K562 (cell line): Measurements from ENCODE around the gene CCDC28B. TPM values are rescaled to one million over a fixed set of nuclear protein-coding genes. Genes with fewer than 3 reads are reported as not detected.

Source experiments
- ARID2 ChIP-seq: fragments of 450-650 bp; IDR thresholded peaks from 2 replicates; pipeline ENCODE4 v1.6.1; 2017; ENCODE audit warnings: antibody characterized with exemption, mild to moderate bottlenecking
- ARID3B ChIP-seq: fragments of 250-450 bp; sonication (Bioruptor Pico); IDR thresholded peaks from 2 replicates; pipeline ENCODE4 v1.4.0; 2020; ENCODE audit warnings: borderline replicate concordance
- COPS2 ChIP-seq: fragments of 450-650 bp; conservative IDR thresholded peaks from 2 replicates; pipeline ENCODE4 v1.6.1; 2016; ENCODE audit warnings: mild to moderate bottlenecking, moderate library complexity
- DACH1 ChIP-seq: fragments of 450-650 bp; IDR thresholded peaks from 2 replicates; pipeline ENCODE4 v1.6.1; 2018; ENCODE audit not compliant: partially characterized antibody
- ELF1 ChIP-seq: fragments of 200-800 bp; sonication (Bioruptor generic); IDR thresholded peaks from 2 replicates; pipeline ENCODE4 v1.6.1; 2016; ENCODE audit warnings: missing genetic modification characterization, missing compliant biosample characterization
- ELK3 ChIP-seq: fragments of 450-650 bp; formaldehyde crosslinking; IDR thresholded peaks from 2 replicates; pipeline ENCODE4 v1.4.0; 2020; ENCODE audit warnings: mild to moderate bottlenecking
- HBP1 ChIP-seq: fragments of 450-650 bp; formaldehyde crosslinking; IDR thresholded peaks from 2 replicates; pipeline ENCODE4 v1.4.0; 2022; ENCODE audit warnings: missing genetic modification characterization
- HDAC2 ChIP-seq: fragments of 450-650 bp; IDR thresholded peaks from 2 replicates; pipeline ENCODE4 v1.6.1; 2016; ENCODE audit warnings: mild to moderate bottlenecking
- HNRNPH1 ChIP-seq: fragments of 200-400 bp; formaldehyde crosslinking; optimal IDR thresholded peaks from 2 replicates; pipeline ENCODE3; 2017; ENCODE audit warnings: low read depth, mild to moderate bottlenecking, low read length, moderate library complexity
- JUN ChIP-seq, 2 experiments: sonication (generic) in 1 of 2; formaldehyde crosslinking in 1 of 2; IDR thresholded peaks; 2 replicates each; pipeline versions ENCODE4 v1.6.1 to v1.8.0; 2012 to 2022; ENCODE audit warnings: borderline replicate concordance in 2 of 2, mild to moderate bottlenecking in 2 of 2, improper control_type of control experiment in 1 of 2, low read depth in 1 of 2, low read length in 1 of 2, missing genetic modification reagents in 1 of 2
- MAZ ChIP-seq, 2 experiments: fragments of 450-650 bp in 1 of 2; sonication (generic) in 1 of 2; formaldehyde crosslinking; IDR thresholded peaks in 1 of 2; conservative IDR thresholded peaks in 1 of 2; 2 replicates each; pipeline versions ENCODE4 v1.4.0 to v1.5.0; 2020; ENCODE audit warnings: mild to moderate bottlenecking in 1 of 2, missing genetic modification reagents in 1 of 2
- MCM7 ChIP-seq, 2 experiments: fragments of 450-650 bp; IDR thresholded peaks; 2 replicates each; pipeline ENCODE4 v1.6.1; 2016 to 2018
- NR2C2 ChIP-seq, 2 experiments: fragments of 200-800 bp in 1 of 2; sonication (Bioruptor generic) in 1 of 2; sonication (generic) in 1 of 2; formaldehyde crosslinking in 1 of 2; IDR thresholded peaks; 2 replicates each; pipeline versions ENCODE4 v1.6.1 to v1.8.0; 2016 to 2022; ENCODE audit warnings: mild to moderate bottlenecking in 1 of 2, missing compliant biosample characterization in 1 of 2, missing genetic modification characterization in 1 of 2, missing genetic modification reagents in 1 of 2
- NR2F6 ChIP-seq: fragments of 450-650 bp; formaldehyde crosslinking; IDR thresholded peaks from 2 replicates; pipeline ENCODE4 v1.4.0; 2020; ENCODE audit warnings: mild to moderate bottlenecking
- PHF8 ChIP-seq: fragments of 200-600 bp; sonication (generic); IDR thresholded peaks from 2 replicates; pipeline ENCODE4 v1.6.1; 2012; ENCODE audit warnings: mixed run types, mild to moderate bottlenecking, inconsistent platforms, low read length, moderate library complexity, borderline replicate concordance
- RFX1 ChIP-seq: fragments of 450-650 bp; IDR thresholded peaks from 2 replicates; pipeline ENCODE4 v1.6.1; 2016; ENCODE audit warnings: mild to moderate bottlenecking, moderate library complexity
- THRAP3 ChIP-seq: fragments of 450-650 bp; IDR thresholded peaks from 2 replicates; pipeline ENCODE4 v1.6.1; 2016; ENCODE audit warnings: mild to moderate bottlenecking, inconsistent platforms, borderline replicate concordance
- ZBTB49 ChIP-seq: sonication (generic); formaldehyde crosslinking; IDR thresholded peaks from 2 replicates; pipeline ENCODE4 v1.8.0; 2022; ENCODE audit warnings: missing genetic modification reagents, mild to moderate bottlenecking, borderline replicate concordance
- ZFPM2 ChIP-seq: fragments of 250-450 bp; sonication (Bioruptor Pico); IDR thresholded peaks from 2 replicates; pipeline ENCODE4 v1.5.1; 2022; ENCODE audit warnings: mild to moderate bottlenecking
- ZNF165 ChIP-seq: fragments of 250-450 bp; sonication (Bioruptor Pico); IDR thresholded peaks from 2 replicates; pipeline ENCODE4 v1.4.0; 2020; ENCODE audit warnings: borderline replicate concordance
- polyA plus RNA-seq, 8 experiments: library from polyadenylated mRNA; depleted of rRNA in 4 of 8; stranded (reverse) in 5 of 8; unstranded in 3 of 8; fragments of >200 nt; fragmentation: Nextera tagmentation in 2 of 8; fragmentation: Illumina TruSeq in 1 of 8; extraction: Ambion mirVana in 2 of 8; extraction: Trizol in 1 of 8; gene quantifications; 2 replicates each; pipeline versions ENCODE4 v1.2.1 to v1.2.3, GENCODE V29; 2011 to 2014; ENCODE audit warnings: inconsistent platforms in 1 of 8, missing spikeins in 1 of 8
- total RNA-seq, 7 experiments: library from RNA; depleted of rRNA in 6 of 7; stranded (reverse); fragments of >200 nt in 6 of 7; fragmentation: Illumina TruSeq in 2 of 7; extraction: Trizol in 2 of 7; gene quantifications; 2 replicates each; pipeline versions ENCODE4 v1.2.1 to v1.2.3, GENCODE V29; 2011 to 2021; ENCODE audit warnings: low replicate concordance in 1 of 7

CCDC28B gene
- total and polyA plus RNA-seq, 9 of the 15 experiments (the other 6 are each of a cell fraction or from before 2014, with no cell fraction given): 5.7 to 54.5 (median 31.7) TPM

DNA sequence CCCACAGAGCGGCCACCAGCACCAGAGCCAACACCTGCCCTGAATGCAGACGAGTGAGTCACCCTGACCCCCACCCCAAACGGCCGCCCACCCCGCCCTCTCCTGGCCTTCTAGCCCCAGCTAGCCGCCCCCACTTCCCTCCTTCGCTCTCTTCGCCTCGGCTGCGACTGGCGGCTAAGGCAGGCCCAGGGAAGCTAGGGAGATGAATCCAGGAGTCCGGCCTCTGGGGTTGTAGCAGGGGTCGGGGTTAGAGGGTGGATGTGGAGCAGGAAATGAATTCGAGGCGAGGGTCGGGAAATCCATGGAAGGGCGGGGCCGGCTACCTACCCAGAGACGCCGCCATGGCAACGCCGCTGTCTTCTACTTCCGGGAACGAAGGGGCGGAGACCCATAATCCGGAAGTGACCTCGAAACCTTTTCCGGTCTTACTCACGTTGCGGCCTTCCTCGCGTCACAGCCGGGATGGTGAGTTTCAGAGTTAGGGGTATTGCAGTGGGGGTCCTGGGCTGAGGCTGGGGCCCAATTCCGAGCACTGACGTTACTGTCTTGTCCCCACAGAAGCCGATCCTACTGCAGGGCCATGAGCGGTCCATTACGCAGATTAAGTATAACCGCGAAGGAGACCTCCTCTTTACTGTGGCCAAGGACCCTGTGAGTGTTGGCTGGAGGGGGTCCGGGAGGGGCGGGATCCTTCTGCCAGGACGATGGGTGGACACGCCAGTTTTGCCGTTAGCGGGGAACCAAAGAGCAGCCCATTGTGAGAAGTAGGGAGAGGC is 21.8 kb downstream of the CCDC28B start, which contains the start of the genes EIF3I and TMEM234 (continued):
- TF ChIP-seq ZFPM2 (no peak), HDAC2 (peak; percentile 89; the same call in 1 of the 2 replicates), JUN (IDR thresholded peaks at IDR 0.05; ENCODE audit: borderline replicate concordance, low read depth, low read length) (peak; percentile 49; the same call in 1 of the 2 replicates), JUN (CRISPR knock-in tag; IDR thresholded peaks at IDR 0.05; ENCODE audit: borderline replicate concordance) (no peak), THRAP3 (no peak), HNRNPH1 (no peak), DACH1 (no peak), MCM7 (IDR thresholded peaks at IDR 0.05) (no peak), PHF8 (peak; percentile 94), ARID3B (CRISPR knock-in tag) (no peak), ZNF165 (CRISPR knock-in tag) (no peak), ELK3 (CRISPR knock-in tag) (no peak), ELF1 (peak; percentile 99), COPS2 (no peak), ZBTB49 (CRISPR knock-in tag) (no peak), ARID2 (no peak), RFX1 (peak; percentile 98), NR2C2 (CRISPR knock-in tag; IDR thresholded peaks at IDR 0.05) (peak; percentile 94), NR2C2 (tag; IDR thresholded peaks at IDR 0.05) (peak; percentile 99), MAZ (CRISPR knock-in tag; conservative IDR thresholded peaks at IDR 0.05 in 1 of 2, IDR thresholded peaks at IDR 0.05 in 1 of 2) (peak; percentile 64 to 73), NR2F6 (no peak), HBP1 (CRISPR knock-in tag) (peak; percentile 67; the same call in 1 of the 2 replicates)
